H1 (cell line): Measurements from ENCODE around the gene ATF3.

Experiments
- CTCF ChIP-seq, 3 experiments: IDR thresholded peaks; 1 replicate in 2 of 3; 2 replicates in 1 of 3; pipeline versions ENCODE4 v1.5.1 to v1.6.1; 2011; ENCODE audit warnings: low read length in 3 of 3, mild to moderate bottlenecking in 3 of 3, inconsistent platforms in 2 of 3, low read depth in 1 of 3, moderate library complexity in 1 of 3; ENCODE audit not compliant: insufficient read depth in 1 of 3; ENCODE audit errors: control extremely low read depth in 1 of 3
- FOSL1 ChIP-seq: IDR thresholded peaks from 2 replicates; pipeline ENCODE4 v1.6.1; 2011; ENCODE audit warnings: mild to moderate bottlenecking, low read depth, low read length, moderate library complexity; ENCODE audit not compliant: insufficient read depth

DNA sequence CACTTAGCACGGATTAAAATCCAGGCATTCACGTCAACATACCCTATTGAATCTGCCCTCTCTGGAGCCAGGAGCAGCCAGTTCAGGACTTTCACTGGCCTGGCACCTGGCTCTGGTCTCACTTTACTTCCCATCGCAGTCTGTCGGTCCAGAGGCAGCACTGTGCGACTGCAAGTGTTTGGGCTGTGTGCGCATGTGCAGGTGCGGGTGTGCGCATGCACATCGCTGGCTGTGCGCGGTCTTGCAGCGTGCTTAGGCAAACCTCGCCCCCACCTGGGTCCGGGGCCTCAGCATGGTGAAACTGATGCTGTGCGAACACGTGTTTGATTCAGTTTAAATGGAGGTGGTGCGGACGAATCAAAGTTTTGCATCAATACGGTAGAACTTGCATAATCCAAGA is 38.0 kb downstream of the ATF3 start:
- TF ChIP-seq CTCF (IDR thresholded peaks at IDR 0.05; ENCODE audit: control extremely low read depth in 1 of 3, insufficient read depth in 1 of 3, low read depth in 1 of 3, low read length in 3 of 3) (no peak), FOSL1 (no peak)
